GM12892 (cell line): ENCODE measurements around the gene SMARCA2.

ENCODE experiments used
- POLR2A ChIP-seq: IDR thresholded peaks from 2 replicates; pipeline ENCODE4 v1.6.1; 2011; ENCODE audit warnings: low read depth, low read length, control low read depth
- POLR2AphosphoS5 ChIP-seq: IDR thresholded peaks from 2 replicates; pipeline ENCODE4 v1.6.1; 2011; ENCODE audit warnings: low read depth, low read length, control low read depth
- TAF1 ChIP-seq: IDR thresholded peaks from 2 replicates; pipeline ENCODE4 v1.6.1; 2011; ENCODE audit warnings: low read depth, mild to moderate bottlenecking, control low read depth, low read length, borderline replicate concordance

DNA sequence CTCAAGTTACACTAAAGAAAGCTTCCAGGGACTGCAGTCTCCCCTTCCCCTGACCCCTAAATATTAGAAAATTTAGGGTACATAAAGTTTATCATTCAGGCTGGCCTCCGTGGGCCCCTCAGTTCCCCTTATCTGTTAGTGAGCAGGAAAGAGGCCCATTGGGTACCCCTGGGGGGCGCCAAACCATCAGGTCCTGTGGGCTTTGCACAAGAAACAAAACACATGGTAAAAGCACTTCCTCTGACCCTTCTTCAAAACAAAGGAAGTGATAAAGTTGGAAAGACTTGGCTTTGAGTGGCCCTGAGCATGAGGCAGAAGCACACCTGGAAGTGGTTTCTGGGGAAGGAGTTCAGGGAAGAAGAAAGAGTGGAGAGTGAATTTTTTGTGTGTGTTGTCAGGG is 213.0 kb downstream of the SMARCA2 start:
- no peak for TF ChIP-seq POLR2A
- TF ChIP-seq POLR2AphosphoS5 = no peak
- TF ChIP-seq TAF1 = no peak
